ENCODE data around the gene CCT2. TPM values are rescaled to one million over a fixed set of nuclear protein-coding genes. Genes with fewer than 3 reads are reported as not detected.

CCT2 gene
- total RNA-seq, 3 donors from 2014 or later (not counting 1 experiment from before 2014, with no cell fraction given), result 154 to 171 (median 171) TPM

DNA sequence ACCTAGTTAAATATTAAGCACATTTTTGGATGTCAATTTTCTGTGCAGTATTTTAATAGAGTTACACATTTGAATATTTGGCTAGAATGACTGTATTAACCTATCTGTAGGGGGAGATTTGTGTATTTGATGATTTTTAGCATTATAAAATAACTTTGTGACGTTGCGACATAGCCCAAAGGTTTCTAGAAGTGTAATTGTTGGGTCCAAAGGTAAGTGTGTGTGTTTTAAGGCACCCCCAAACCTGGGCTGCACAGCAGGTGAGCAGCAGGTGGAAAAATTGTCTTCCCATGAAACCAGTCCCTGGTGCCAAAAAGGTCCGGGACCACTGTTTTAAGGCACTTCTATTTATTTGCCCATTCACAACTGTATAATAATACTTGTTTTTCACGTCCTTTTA is 3.3 kb downstream of the CCT2 start:
- H3K36me3 Mint-ChIP-seq, result peaks cover 8% of the 10 kb centered on the region
- Histone ChIP-seq H3K27me3 (ENCODE audit: control insufficient read depth, insufficient read depth, low read length) (no peaks in the 10 kb centered on the region), H3K9me3 (ENCODE audit: control insufficient read depth, insufficient read depth, low read length) (no peaks in the 10 kb centered on the region), H3K4me3 (ENCODE audit: low read length) (no peak overlapping the region), H3K27ac (ENCODE audit: low read length) (no peak overlapping the region), H3K4me1 (ENCODE audit: control insufficient read depth, insufficient read depth, low read length) (peaks cover 8% of the 10 kb centered on the region), H3K36me3 (ENCODE audit: control insufficient read depth, insufficient read depth, low read length) (peaks cover 65% of the 10 kb centered on the region)
- TF ChIP-seq, protein P1, sequence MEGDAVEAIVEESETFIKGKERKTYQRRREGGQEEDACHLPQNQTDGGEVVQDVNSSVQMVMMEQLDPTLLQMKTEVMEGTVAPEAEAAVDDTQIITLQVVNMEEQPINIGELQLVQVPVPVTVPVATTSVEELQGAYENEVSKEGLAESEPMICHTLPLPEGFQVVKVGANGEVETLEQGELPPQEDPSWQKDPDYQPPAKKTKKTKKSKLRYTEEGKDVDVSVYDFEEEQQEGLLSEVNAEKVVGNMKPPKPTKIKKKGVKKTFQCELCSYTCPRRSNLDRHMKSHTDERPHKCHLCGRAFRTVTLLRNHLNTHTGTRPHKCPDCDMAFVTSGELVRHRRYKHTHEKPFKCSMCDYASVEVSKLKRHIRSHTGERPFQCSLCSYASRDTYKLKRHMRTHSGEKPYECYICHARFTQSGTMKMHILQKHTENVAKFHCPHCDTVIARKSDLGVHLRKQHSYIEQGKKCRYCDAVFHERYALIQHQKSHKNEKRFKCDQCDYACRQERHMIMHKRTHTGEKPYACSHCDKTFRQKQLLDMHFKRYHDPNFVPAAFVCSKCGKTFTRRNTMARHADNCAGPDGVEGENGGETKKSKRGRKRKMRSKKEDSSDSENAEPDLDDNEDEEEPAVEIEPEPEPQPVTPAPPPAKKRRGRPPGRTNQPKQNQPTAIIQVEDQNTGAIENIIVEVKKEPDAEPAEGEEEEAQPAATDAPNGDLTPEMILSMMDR (IDR thresholded peaks at IDR 0.05), result no peak
- DNase-seq, result no peak
- intact Hi-C loops (cut with micrococcal nuclease), result no loop called here
- peaks cover 8 to 9% of the 10 kb centered on the region in 2 donors for H3K4me1 Mint-ChIP-seq
- no peaks in the 10 kb centered on the region for H3K9me3 Mint-ChIP-seq
- WGBS (ENCODE audit: insufficient coverage), result 98% methylated on average over 4 of the region's 4 CpGs
- H3K27ac Mint-ChIP-seq, result no peak overlapping the region
- no peaks in the 10 kb centered on the region for H3K27me3 Mint-ChIP-seq (ENCODE audit: low read depth in 2 of 2)
- no peak overlapping the region for H3K4me3 Mint-ChIP-seq
- ATAC-seq, result no peak

DNA sequence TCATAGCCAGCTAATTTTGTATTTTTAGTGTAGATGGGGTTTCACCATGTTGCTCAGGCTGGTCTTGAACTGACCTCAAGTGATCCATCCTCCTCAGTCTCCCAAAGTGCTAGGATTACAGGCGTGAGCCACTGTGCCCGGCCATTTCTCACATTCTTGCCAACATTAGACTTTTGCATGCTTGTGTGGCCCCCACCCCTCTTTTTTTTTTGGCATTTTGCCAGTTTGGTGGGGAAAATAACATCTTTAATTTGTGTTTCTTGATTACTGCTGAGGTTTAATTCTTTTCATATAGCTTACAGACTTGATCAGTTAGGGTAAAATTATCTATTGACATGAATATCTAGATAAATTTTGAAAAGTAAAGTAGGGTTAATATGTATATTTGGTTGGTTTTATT is 3.8 kb downstream of the CCT2 start:
- Mint-ChIP-seq H3K36me3 (peaks cover 8% of the 10 kb centered on the region), H3K27ac (no peak overlapping the region), H3K9me3 (no peaks in the 10 kb centered on the region), H3K4me1 (peaks cover 8 to 9% of the 10 kb centered on the region in 2 donors), H3K27me3 (ENCODE audit: low read depth in 2 of 2) (no peaks in the 10 kb centered on the region), H3K4me3 (no peak overlapping the region)
- WGBS (ENCODE audit: insufficient coverage), result 98% methylated on average over 2 of the region's 2 CpGs
- intact Hi-C loops (cut with micrococcal nuclease), result no loop called here
- no peak for DNase-seq
- Histone ChIP-seq H3K27me3 (ENCODE audit: control insufficient read depth, insufficient read depth, low read length) (no peaks in the 10 kb centered on the region), H3K27ac (ENCODE audit: low read length) (no peak overlapping the region), H3K36me3 (ENCODE audit: control insufficient read depth, insufficient read depth, low read length) (peaks cover 71% of the 10 kb centered on the region), H3K9me3 (ENCODE audit: control insufficient read depth, insufficient read depth, low read length) (no peaks in the 10 kb centered on the region), H3K4me3 (ENCODE audit: low read length) (no peak overlapping the region), H3K4me1 (ENCODE audit: control insufficient read depth, insufficient read depth, low read length) (peaks cover 8% of the 10 kb centered on the region)
- no peak for ATAC-seq
- TF ChIP-seq, protein P1 (IDR thresholded peaks at IDR 0.05), result no peak

DNA sequence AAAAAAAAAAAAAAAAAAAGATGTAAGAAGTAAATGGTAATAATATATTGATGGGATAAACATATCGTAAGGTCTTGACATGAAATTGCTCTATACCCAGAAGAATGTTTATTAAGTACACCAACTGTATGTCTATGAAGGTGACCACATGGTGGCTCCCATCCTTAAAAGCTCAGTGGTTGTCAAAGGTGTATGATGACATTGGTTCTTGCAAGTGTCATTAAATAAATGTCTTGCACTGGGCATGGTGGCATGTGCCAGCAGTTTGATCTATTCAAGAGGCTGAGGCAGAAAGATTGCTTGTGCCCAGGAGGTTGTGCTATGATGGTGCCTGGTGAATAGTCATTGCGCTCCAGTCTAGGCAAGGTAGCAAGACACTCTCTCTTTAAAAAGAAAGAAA is 10.4 kb downstream of the CCT2 start:
- H3K4me1 ChIP-seq (ENCODE audit: control insufficient read depth, insufficient read depth, low read length), result no peaks in the 10 kb centered on the region
- no peaks in the 10 kb centered on the region for H3K9me3 Mint-ChIP-seq
- H3K9me3 ChIP-seq (ENCODE audit: control insufficient read depth, insufficient read depth, low read length), result no peaks in the 10 kb centered on the region
- TF ChIP-seq, protein P1 (IDR thresholded peaks at IDR 0.05), result no peak
- no peak for DNase-seq
- no peak overlapping the region for H3K4me3 ChIP-seq (ENCODE audit: low read length)
- H3K36me3 Mint-ChIP-seq, result peaks cover 22% of the 10 kb centered on the region
- H3K4me3 Mint-ChIP-seq, result no peak overlapping the region
- no peaks in the 10 kb centered on the region for H3K27me3 ChIP-seq (ENCODE audit: control insufficient read depth, insufficient read depth, low read length)
- no peak overlapping the region for H3K27ac ChIP-seq (ENCODE audit: low read length)
- H3K4me1 Mint-ChIP-seq, result no peaks in the 10 kb centered on the region
- no peak overlapping the region for H3K27ac Mint-ChIP-seq
- no peak for ATAC-seq
- intact Hi-C loops (cut with micrococcal nuclease), result no loop called here
- H3K27me3 Mint-ChIP-seq (ENCODE audit: low read depth in 2 of 2), result no peaks in the 10 kb centered on the region
- 100% methylated on average over 1 of the region's 2 CpGs for WGBS (ENCODE audit: insufficient coverage)
- peaks cover 86% of the 10 kb centered on the region for H3K36me3 ChIP-seq (ENCODE audit: control insufficient read depth, insufficient read depth, low read length)

DNA sequence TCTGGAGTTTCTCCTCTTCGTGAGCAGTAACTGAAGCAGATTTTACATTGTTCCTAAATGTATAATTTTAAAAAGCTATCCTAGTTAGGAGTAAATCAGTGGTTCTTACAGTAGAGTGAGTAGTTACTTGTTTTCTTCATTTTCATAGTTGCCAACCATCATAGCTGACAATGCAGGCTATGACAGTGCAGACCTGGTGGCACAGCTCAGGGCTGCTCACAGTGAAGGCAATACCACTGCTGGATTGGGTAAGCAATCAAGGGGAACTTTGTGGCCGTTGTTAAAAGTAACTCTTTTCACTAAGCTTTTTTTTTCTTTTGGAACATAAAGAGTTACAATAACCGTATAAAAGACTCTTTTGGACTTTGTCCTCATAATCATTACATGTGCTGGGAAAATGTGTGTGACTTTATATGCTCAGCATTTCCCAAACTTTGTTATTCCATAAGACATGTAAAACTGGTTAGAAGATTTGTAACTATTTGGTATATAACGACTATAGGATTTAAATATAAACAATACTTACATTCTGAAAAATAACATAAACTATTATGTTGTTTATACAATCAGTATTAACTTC is 13.0 kb downstream of the CCT2 start:
- H3K27me3 ChIP-seq (ENCODE audit: control insufficient read depth, insufficient read depth, low read length), result no peaks in the 10 kb centered on the region
- no peaks in the 10 kb centered on the region for H3K27me3 Mint-ChIP-seq (ENCODE audit: low read depth in 2 of 2)
- intact Hi-C loops (cut with micrococcal nuclease), result no loop called here

More for the DNA sequence above, 13.0 kb downstream of the CCT2 start:
- Mint-ChIP-seq H3K9me3 (no peaks in the 10 kb centered on the region), H3K27ac (peak overlapping the region in 1 of 2 donors; percentile 38), H3K4me1 (peaks cover 0 to 6% of the 10 kb centered on the region in 2 donors), H3K4me3 (no peak overlapping the region), H3K36me3 (peaks cover 30% of the 10 kb centered on the region)
- TF ChIP-seq, protein P1 (IDR thresholded peaks at IDR 0.05), result no peak
- peaks cover 77% of the 10 kb centered on the region for H3K36me3 ChIP-seq (ENCODE audit: control insufficient read depth, insufficient read depth, low read length)
- H3K27ac ChIP-seq (ENCODE audit: low read length), result no peak overlapping the region
- WGBS (ENCODE audit: insufficient coverage), result 100% methylated on average over 1 of the region's 4 CpGs
- H3K4me1 ChIP-seq (ENCODE audit: control insufficient read depth, insufficient read depth, low read length), result no peaks in the 10 kb centered on the region
- DNase-seq (no peak), ATAC-seq (no peak)
- H3K4me3 ChIP-seq (ENCODE audit: low read length), result no peak overlapping the region
- H3K9me3 ChIP-seq (ENCODE audit: control insufficient read depth, insufficient read depth, low read length), result no peaks in the 10 kb centered on the region
